ENCODE measurements around the gene SPECC1L.
A peak's percentile ranks its signal among the peaks of the same experiment; 100 is the strongest.

The SPECC1L gene

DNA sequence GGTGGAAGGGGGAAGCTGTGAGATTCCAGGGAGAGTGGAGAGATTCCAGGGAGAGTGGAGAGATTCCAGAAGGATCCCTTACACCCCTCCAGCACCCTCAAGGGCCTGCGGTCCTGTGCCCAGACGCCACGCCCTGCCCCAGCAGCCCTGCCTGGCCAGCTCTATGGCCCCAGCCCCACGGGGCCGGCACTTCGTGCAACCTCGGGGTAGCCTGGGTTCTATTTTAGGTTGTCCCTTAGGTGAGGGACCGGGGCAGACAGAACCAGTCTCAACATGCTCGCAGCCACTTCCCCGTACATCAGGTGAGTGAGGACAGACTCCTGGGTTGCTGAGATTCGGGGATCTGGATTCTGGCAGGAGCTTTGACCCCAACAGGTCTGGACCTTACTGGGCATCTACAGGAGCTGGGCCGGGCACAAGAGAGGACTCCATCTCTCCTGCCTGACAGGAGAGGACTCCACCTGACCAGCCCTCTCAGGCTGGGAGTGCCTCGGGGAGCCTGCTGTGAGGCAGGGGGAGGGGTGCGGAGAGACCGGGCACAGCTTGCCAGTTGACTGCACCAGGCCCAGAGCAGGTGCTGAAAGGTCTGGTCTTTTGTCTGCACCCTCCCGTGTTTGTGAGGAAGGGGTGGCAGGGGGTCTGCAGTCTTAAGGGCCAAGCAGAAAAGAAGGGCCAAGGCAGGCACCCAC is 148.3 kb downstream of the SPECC1L start:
- DNase-seq = no peak

DNA sequence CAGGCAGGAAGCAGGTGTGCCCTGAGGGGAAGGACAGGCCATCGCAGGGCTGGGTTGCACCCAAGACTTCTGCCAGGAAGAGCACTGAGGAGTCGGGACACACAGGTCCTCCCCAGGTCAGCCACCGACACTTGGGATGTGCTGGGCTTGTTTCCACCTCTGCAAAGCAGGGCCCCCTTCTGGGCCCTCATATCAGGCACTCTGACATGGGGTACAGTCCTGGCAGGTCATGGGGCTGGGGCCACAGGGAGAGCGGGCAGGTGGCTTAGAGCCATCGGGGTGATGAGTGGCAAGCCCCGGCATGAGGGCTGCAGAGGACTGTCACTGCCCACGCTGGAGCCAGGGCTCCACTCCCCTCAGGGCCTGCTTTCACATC is 148.8 kb downstream of the SPECC1L start:
- no peak for DNase-seq

DNA sequence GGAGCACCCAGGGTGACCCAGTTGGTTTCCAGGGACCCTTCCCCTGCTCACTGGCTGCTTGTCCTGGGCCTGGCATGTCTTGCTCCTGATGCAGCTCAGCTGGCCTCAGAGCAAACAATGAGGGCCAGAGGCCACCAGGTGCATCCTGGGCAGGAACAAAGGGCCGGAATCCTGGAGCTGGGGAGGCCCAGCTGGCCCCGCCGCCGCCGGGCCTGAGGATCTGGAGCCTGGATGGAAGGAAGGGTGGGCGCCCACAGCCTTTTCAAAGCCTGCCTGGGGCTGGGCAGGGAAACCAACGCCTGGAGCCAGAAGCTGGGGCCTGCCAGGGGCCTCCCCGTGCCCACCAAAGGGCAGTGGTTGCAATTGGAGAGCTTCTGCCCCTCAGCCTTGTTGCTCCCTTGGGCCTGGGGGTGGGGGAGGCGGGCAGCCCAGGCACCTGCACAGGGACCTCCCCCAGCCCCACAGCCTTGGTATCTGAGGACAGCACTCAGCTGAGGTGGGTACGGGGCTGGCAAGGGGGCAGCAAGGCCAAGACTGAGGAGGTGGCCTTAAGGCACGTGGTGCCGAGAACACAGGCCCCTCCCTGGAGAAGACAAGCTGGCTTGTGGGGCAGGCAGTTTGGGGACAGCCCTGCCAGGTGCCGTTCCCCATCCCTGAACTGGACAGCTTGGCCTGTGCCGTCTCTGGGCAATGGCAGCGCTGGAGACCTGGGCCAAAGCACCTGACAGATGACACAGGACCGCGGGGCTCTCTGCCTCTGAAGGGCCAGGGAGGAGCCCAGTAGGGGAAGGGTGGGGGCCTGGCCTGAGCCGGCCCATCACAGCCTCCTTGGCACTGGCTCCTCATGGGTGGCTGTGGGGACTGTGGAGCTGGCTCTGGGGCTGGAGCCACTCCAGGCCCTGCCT is 149.7 kb downstream of the SPECC1L start:
- no peak for DNase-seq

DNA sequence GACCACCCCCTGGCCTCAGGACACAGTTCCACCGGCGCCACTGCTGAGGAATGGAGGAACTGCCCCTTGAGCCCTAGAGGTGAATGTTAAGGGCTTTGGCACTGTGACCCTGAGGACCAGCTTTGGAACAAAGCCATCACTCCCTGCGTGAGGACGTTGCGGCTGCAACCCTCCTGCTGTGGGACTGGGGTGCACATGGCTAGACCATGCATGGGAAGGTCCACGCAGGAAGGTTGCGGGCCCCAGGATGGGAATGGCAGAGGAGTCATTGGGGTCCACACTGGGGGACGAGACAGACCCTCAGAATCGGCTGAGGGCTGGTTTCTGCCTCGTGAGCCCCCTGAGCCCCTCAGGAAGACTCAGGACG is 150.3 kb downstream of the SPECC1L start:
- DNase-seq = no peak

DNA sequence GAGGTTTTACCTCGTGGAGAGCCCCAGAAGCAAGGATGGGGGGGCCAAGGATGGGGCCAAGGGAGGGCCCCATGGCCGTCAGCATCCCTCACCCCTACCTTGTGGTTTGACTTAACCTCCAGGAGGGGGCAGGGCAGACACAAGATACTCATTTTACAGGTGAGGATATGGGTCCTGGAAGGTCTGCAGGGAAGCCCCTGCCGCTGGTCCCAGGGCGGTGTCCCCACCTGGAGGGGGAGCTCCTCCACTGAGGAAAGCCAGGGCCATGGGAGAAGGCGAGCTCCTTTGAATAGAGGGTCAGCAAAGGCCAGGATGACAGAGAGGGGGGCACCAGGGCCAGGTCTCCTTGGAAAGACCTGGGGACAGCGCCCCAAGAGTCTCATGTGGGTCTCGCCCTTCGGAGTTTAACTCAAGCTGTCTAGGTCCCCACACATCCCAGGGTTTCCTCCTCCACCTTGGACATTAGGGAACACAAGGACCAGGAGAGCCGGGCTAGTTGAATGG is 150.8 kb downstream of the SPECC1L start:
- no peak for DNase-seq

DNA sequence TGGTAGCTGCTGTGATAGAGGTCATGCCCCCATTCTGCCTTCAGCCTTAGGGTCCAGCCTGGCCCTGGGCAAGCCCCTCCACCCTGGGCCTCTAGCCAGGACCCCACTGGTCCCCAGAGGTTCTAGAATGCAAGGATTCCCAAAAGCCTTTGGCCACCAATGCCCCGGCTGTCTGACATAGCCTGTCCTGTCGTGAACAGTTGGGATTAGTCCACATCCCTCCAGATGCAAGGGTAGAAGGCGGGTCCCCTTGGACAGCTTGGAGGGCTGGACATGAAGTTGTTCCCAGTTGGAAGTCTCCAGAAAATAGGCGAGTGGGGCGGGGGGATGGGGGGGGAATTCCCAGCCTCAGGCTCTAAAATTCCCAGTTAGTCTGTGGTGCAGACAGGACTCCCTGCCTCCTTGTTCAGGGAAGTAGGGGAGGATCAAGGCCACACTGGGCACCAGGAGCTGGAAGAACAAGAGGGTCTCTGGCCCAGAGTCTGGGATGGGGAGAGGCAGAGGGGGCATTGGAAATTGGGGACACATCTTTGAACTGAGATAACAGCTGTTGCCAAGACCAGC is 151.6 kb downstream of the SPECC1L start:
- no peak for DNase-seq

DNA sequence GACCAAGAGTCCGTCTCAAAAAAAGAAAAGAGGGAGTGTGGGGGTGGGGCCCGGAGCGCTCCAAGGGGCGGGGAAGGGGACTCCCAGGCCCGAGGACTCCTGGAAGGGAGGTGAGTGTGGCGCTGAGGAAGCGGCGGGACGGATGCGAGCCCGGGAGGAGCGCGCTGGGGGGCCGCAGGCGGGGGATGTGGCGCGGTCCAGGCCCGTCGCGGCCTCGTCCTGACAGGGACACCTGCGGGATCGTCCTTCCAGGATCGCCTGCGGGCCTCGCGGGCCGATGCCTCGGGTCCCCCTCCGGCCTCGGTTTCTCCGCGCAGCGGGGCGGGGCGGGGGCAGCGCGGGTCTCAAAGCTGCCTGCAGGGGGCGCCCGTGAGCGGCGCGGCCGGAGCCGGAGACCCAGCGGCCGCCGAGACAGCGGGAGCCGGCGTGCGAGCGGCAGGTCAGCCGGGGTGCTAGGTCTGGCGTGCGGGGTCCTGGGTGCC is 152.9 kb downstream of the SPECC1L start:
- DNase-seq = peak; percentile 62

DNA sequence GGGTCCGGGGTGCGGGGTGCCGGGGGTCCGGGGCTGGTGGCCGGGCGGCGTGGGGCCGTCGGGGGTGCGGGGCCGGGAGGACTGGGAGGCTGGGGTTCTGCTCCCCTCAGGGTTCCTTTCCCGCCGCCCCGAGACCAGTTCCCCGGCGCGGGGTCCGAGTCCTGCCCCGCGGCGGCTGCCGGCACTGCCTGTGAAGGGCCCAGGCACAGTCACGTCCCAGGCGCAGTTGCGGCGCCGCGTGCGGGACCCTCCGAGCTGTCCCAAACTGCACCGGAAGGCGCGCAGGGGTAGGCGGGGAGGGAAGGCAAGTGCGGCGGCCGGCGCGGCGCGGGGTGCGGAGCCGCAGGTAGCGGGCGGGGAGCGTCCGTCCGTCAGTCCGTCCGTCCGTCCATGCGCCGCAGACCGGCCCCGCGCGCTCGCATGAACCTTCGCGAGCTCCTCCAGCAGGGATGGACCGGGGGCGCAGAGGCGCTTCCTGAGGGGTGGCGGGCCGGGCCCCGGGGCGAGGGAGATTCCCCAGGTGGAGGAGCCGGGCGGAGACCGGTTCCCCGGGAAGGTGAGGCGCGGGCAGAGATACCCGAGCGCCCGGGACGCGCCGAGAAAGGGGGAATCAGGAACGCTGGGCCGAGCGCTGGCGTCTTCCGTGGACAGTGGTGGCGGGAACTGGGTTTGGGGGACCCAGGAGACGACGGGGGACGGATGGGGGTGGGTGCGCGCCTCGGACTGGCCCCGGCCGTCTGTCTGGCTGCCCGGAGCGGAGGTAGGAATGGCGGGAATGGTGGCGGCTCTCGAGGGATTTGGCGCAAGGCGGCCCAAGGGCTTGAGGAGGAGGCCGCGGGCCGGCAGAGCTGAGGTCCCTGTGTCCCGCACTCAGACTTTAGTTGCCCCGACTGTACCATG is 153.6 kb downstream of the SPECC1L start:
- no peak for DNase-seq

DNA sequence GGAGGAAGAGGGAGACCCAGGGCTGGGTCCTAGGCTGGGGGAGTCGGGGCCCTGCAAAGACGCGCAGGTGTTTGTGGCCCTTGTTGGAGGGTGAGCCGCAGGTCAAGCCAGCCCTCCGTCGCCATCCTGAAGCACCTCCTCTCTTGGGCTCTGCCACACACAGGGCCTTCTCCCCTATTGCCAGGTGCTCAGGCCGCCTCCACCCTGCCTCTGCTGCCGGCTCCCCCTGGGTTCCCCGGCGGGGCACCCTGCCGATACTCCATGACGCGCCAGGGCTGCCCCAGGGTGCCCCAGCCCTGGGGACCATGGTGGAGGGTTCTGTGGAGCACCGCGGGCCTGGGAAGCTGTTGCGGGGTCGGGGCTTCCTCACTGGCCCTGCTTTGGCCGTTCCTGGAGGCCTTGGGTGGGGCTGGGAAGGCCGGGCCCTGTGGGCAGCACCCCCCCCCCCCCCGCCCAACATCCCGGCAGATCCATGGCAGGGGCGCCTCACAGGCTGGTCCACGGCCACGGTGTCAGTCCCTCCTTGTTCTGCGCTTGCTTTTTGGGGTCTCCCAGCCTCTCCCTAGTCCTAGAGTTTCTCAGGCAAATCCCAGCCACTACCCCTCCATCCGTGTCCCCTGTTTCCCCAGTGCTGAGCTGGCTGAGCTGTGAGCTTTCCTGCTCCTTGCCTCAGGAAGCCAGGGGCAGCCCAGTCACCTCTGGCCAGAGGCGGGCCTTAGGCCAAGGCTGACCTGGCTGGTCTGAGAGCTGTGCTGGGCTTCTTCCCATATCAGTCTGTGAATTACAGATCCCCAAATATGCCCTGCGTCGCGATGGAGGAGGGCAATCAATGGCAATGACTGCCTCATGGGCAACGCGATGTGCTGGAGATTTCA is 154.5 kb downstream of the SPECC1L start:
- DNase-seq = no peak

DNA sequence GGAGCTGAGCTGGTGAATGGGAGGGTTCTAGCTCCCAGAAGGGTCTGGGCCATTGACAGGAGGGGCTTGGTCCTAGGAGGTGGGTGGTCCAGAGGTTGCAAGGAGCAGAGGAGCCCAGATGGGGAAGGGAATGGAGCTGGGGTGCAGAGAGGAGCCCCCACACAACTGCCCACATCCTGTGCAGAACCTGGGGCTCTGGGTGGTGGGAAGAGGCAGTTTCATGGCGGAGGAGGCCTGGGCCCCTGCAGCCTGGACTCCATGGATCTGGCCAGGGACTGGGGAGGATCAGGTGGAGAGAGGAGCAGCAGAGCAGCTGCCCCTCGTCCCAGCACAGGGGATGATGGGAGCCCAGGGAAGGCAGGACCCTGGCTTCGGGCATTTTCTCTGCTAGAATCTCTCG is 155.8 kb downstream of the SPECC1L start:
- no peak for DNase-seq

DNA sequence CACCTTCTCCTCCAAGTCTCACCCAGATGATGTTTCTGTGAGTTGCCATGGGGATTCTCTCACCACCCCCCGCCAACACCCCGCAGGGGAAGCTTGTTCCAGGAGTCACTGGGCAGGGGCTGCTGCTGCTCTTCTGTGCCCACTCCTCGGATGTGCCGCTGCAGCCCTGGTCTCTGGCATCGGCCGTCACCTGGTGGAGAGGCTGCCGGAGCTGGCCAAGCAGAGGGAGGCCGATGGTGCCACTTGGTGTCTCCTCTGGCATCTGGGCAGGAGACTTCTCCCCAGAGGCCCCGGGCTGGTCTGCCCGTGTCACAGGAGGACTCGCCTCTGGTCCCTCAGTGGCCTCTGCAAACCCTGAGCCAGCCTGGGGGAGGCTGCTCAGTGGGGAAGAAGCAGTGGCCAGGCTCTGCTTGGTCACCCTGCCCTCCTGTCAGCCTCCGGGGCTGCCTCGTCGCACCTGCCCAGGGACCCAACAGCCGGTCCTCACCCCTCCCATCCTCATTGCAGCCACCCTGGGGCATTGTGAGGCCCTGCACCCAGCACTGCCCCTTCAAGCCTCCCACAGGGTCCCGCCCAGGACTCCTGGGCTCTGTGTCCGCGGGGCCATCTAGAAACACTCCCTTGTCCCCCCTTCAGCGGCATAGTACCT is 156.3 kb downstream of the SPECC1L start:
- DNase-seq = no peak

DNA sequence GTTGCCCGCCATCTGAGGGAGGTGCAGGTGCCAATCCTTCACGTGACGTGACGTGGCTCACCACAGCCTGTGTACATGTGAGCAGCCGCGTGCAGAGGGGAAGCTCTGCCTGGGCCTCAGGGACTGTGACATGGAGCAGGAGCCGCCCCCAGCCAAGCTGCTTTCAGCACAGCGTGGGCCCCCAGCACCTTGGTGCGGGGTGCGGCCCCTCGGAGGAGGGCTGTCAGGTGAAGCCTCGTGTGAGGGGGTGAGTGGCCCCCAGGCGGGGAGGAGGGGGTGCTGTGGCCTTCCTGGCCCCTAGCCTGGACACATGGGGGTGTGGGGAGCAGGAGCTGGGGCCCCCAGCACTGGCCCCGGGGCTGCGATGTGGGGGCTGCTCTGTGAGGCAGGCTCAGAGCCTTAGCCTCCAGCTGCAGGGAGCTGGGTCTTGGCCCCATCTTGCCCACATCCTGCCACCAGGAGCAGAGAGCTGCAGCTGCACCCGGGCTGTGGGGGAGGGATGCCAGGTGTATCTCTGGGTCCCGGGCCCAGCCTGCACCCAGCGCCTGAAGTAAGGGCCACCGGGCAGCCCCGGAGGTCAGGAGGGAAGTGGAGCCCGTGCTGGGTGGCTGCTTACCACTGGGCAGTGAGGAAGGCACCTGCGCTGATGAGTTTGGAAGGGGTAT is 157.0 kb downstream of the SPECC1L start, which contains the start of gene ADORA2A:
Gene ADORA2A, plus strand, starts transcription at position 100 of the 665 bp plus-strand sequence. CDS start 5,806 bp downstream, outside the sequence.
- DNase-seq = no peak

DNA sequence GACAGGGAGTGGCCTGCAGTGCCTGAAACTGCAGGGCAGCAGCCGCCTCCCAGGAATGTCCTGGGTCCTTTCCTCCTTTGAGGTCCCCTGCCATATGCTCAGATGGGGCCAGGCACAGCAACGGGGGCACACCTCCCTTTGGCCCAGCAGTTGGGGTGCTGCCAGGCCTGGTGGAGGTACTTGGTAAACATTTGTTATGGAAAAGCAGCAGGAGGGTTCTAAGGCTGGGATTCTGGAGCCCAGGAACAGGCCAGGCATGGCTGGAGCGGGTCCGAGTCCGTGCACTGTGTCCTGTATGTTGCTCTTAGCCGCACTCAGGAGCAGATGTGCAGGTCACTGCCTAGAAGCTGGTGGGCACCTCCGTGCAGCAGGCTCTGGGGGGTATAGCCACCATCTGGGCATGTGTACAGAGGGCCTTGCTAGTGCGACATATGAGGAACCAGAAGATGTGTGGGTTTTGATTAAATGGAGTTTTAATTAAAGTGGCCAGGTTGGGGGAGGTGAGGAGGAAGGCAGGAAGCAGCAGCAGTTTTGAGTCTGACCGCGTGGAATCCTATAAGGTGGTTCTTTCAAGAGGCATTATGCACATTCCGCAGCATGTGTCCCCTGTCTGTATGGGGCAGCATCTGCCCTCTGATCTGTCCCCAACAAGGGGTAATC is 158.2 kb downstream of the SPECC1L start:
- DNase-seq = no peak

DNA sequence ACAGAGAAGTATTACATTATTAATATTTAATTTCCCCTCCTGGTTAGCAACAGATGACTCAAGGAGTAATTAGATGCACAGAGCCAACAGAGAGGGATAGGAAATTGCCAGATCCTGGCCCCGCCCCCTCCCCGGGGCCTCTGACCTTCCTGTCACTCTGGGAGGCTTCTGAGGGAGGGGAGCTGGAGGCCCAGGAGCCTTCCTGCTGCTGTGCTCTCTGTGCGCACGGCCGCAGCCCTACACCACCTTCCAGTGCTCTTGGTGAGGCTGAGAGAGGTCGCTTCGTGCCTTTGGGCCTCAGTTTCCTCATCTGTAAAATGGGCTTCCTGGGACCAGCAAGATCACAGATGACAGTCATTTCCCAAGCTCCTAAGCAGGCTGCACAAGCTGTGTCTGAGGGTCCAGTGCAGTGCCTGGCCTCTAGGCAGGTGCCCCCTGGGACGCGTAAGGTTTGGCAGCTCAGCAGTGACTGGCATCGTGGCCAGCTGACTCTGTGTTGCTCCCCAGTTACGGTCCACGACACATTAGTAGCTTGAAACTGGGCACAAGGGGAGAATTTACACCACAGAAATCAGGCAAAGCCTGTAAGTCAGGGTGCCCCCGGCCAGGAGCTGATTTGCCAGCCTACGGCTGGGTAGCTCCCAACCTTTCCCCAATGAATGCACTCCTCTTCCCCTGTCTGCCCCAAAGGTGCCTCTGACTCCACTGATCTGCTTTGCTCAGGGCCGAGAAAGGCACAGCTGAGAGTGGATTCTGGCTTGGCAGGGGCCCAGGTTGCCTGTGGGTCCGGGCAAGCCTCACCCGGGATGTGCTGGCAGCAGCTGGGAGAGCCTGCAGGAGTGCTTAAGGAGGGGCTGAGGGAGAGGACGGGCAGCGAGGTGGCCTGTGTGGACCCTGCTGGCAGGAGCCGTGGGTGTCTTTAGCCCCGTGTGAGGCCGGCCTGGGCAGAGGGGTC is 159.1 kb downstream of the SPECC1L start:
- peak; percentile 39 for DNase-seq

DNA sequence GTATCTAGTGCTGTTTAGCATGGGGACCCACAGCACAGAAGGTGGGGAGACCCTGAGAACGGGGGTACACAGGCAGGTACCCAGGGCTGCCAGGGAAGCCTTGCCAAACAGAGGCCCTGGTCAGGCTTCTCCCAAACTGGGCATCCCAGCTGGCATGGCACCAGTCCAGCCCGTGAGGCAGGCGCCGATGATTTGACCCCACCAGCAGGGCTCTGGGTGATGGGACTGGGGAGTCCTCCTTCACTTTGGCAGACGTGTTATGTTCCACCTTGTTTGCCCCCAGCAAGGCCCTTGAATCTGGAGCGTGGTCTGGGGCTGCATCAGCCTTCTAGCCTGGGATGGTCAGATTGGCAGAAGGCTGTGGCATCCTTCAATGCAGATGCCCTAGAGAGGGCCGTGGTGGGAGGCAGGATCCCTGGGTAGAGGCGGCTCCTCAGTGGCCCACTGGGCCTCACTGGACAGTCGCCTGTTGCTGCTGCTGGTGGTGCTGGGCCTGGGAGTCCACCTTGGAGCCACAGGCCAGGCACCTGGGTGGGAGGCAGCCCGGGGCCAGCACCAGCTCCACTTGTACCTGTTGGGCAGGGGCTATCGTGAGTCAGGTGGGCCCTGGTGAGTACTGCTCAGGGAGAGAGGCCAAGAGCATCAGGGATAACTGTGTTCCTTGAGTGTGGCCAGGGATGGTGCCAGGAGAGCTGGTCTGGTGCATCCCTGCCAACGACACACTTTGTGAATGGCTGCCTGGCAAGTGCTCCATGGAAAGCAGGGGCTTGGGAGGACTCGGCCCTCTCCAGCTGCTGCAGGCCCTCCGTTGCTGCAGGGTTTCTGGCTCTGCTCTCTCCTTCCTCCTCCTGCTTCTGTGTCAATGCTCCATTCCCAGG is 160.0 kb downstream of the SPECC1L start:
- no peak for DNase-seq

DNA sequence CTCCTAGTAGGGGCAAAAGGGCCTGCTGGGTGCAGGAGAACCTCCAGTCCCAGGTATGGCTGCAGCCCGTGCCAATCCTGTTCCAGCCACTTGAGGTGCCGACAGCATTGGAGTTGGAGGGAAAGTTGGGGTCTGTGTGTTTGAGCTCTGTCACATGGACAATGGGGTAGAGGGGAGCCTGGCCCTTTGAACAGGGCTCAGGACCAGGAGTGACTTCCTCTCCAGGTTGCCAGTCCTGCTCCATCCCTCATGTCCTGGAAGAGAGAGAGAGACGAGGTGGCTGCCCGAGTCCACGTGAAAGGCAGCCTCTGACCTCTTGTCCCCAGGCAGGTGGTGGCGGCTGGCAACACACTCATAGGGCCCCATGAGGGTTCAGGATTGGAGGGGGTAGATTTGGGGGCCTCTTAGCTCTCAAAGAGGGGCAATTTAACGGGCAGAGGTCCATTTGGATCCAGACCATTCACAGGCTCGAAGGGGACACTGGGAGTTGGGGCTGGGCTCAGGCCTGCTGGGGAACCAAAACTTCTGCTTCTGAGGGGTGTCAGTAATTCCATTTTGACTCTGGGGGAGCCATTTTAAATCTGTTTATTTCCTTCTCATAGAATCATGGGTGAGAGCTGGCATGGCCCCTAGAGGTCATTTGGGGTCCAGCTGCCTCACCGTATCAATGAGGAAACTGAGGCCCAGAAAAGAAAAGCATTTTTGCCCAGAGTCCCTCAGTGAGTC is 160.8 kb downstream of the SPECC1L start:
- no peak for DNase-seq

Measured in hematopoietic multipotent progenitor cell treated with erythropoietin and hydrocortisone succinate and interleukin-3 and kit ligand, for 6 days (in vitro differentiated cells).